HEK293 (cell line): ENCODE results near the gene NPW.

ENCODE experiments used
- CTCF ChIP-seq: fragments of 450-650 bp; formaldehyde crosslinking; IDR thresholded peaks from 2 replicates; pipeline ENCODE4 v1.5.1; 2016; ENCODE audit warnings: missing biosample characterization, missing genetic modification characterization
- EGR2 ChIP-seq: fragments of 450-650 bp; formaldehyde crosslinking; IDR thresholded peaks from 2 replicates; pipeline ENCODE4 v1.5.1; 2016; ENCODE audit warnings: low read depth, missing biosample characterization, missing genetic modification characterization
- PBX3 ChIP-seq: sonication (generic); formaldehyde crosslinking; IDR thresholded peaks from 2 replicates; pipeline ENCODE4 v1.8.1; 2022; ENCODE audit warnings: mild to moderate bottlenecking, moderate library complexity, missing genetic modification reagents
- SP3 ChIP-seq: fragments of 450-650 bp; formaldehyde crosslinking; IDR thresholded peaks from 2 replicates; pipeline ENCODE4 v1.5.1; 2016; ENCODE audit warnings: missing biosample characterization, missing genetic modification characterization
- WT1 ChIP-seq: fragments of 450-650 bp; formaldehyde crosslinking; IDR thresholded peaks from 2 replicates; pipeline ENCODE4 v1.5.1; 2016; ENCODE audit warnings: missing biosample characterization, missing genetic modification characterization
- YY1 ChIP-seq: fragments of 450-650 bp; formaldehyde crosslinking; IDR thresholded peaks from 2 replicates; pipeline ENCODE4 v1.5.1; 2018; ENCODE audit warnings: missing biosample characterization, missing genetic modification characterization
- ZBTB1 ChIP-seq: fragments of 450-650 bp; formaldehyde crosslinking; IDR thresholded peaks from 2 replicates; pipeline ENCODE4 v1.5.1; 2016; ENCODE audit warnings: missing biosample characterization, missing genetic modification characterization
- ZBTB20 ChIP-seq: fragments of 450-650 bp; formaldehyde crosslinking; IDR thresholded peaks from 2 replicates; pipeline ENCODE4 v1.5.1; 2016; ENCODE audit warnings: missing biosample characterization, missing genetic modification characterization
- ZBTB26 ChIP-seq: fragments of 450-650 bp; formaldehyde crosslinking; optimal IDR thresholded peaks from 2 replicates; pipeline ENCODE3; 2016; ENCODE audit warnings: missing biosample characterization, mild to moderate bottlenecking, missing genetic modification characterization
- ZFHX2 ChIP-seq: fragments of 450-650 bp; formaldehyde crosslinking; conservative IDR thresholded peaks from 2 replicates; pipeline ENCODE4 v1.5.1; 2016; ENCODE audit warnings: missing biosample characterization, missing genetic modification characterization
- ZNF211 ChIP-seq: fragments of 450-650 bp; formaldehyde crosslinking; IDR thresholded peaks from 2 replicates; pipeline ENCODE4 v1.5.1; 2016; ENCODE audit warnings: low read depth, missing biosample characterization, missing genetic modification characterization
- ZNF239 ChIP-seq: fragments of 450-650 bp; formaldehyde crosslinking; IDR thresholded peaks from 2 replicates; pipeline ENCODE4 v1.5.1; 2016; ENCODE audit warnings: missing biosample characterization, missing genetic modification characterization
- ZNF335 ChIP-seq: fragments of 450-650 bp; formaldehyde crosslinking; conservative IDR thresholded peaks from 2 replicates; pipeline ENCODE4 v1.5.1; 2016; ENCODE audit warnings: missing biosample characterization, missing genetic modification characterization
- ZNF501 ChIP-seq: fragments of 450-650 bp; formaldehyde crosslinking; IDR thresholded peaks from 2 replicates; pipeline ENCODE4 v1.5.1; 2016; ENCODE audit warnings: missing biosample characterization, missing genetic modification characterization
- ZNF561 ChIP-seq: fragments of 450-650 bp; IDR thresholded peaks from 2 replicates; pipeline ENCODE4 v1.5.1; 2018; ENCODE audit warnings: missing biosample characterization, missing genetic modification characterization, borderline replicate concordance
- ZNF580 ChIP-seq: fragments of 450-650 bp; formaldehyde crosslinking; IDR thresholded peaks from 2 replicates; pipeline ENCODE4 v1.5.1; 2016; ENCODE audit warnings: missing biosample characterization, missing genetic modification characterization
- ZNF600 ChIP-seq: fragments of 450-650 bp; formaldehyde crosslinking; IDR thresholded peaks from 2 replicates; pipeline ENCODE4 v1.5.1; 2016; ENCODE audit warnings: missing biosample characterization, missing genetic modification characterization
- ZNF660 ChIP-seq: fragments of 450-650 bp; IDR thresholded peaks from 2 replicates; pipeline ENCODE4 v1.5.1; 2018; ENCODE audit warnings: missing biosample characterization, mild to moderate bottlenecking, missing genetic modification characterization
- ZNF677 ChIP-seq: fragments of 450-650 bp; IDR thresholded peaks from 2 replicates; pipeline ENCODE4 v1.5.0; 2018; ENCODE audit warnings: missing biosample characterization, mild to moderate bottlenecking, missing genetic modification characterization, moderate library complexity
- ZNF692 ChIP-seq: fragments of 450-650 bp; formaldehyde crosslinking; IDR thresholded peaks from 2 replicates; pipeline ENCODE4 v1.5.1; 2016; ENCODE audit warnings: missing biosample characterization, missing genetic modification characterization
- ZNF843 ChIP-seq: fragments of 450-650 bp; formaldehyde crosslinking; IDR thresholded peaks from 2 replicates; pipeline ENCODE4 v1.5.1; 2016; ENCODE audit warnings: missing biosample characterization, missing genetic modification characterization
- ZXDB ChIP-seq: fragments of 450-650 bp; formaldehyde crosslinking; IDR thresholded peaks from 2 replicates; pipeline ENCODE4 v1.5.1; 2016; ENCODE audit warnings: missing biosample characterization, missing genetic modification characterization

Gene NPW

GRCh38 chr16:1971796-1972489 is 47.6 kb upstream of the NPW start, which contains the start of gene TBL3 (continued):
- TF ChIP-seq ZNF692 (tag by site-specific recombination), result peak; percentile 85
- peak; percentile 68; the same call in 1 of the 2 replicates for TF ChIP-seq ZNF239 (tag by site-specific recombination)
- TF ChIP-seq ZNF660 (tag by site-specific recombination), result peak; percentile 88
- TF ChIP-seq ZNF501 (tag by site-specific recombination), result peak; percentile 79
- peak; percentile 88 for TF ChIP-seq ZNF335 (tag by site-specific recombination)
- TF ChIP-seq ZNF211 (tag by site-specific recombination), result no peak
- peak; percentile 98 for TF ChIP-seq ZXDB (tag by site-specific recombination)
- no peak; the same call in 1 of the 2 replicates for TF ChIP-seq ZNF600
- TF ChIP-seq SP3 (tag by site-specific recombination), result peak; percentile 97
- peak; percentile 72 for TF ChIP-seq ZBTB20 (tag by site-specific recombination)
- peak; percentile 88 for TF ChIP-seq ZNF580
- TF ChIP-seq CTCF (tag by site-specific recombination), result peak; percentile 30
- peak; percentile 95 for TF ChIP-seq ZNF561 (tag by site-specific recombination)
- peak; percentile 51 for TF ChIP-seq EGR2 (tag by site-specific recombination)
- TF ChIP-seq ZFHX2 (tag by site-specific recombination), result peak; percentile 86
- no peak for TF ChIP-seq ZBTB1 (tag by site-specific recombination)
- peak; percentile 64 for TF ChIP-seq WT1 (tag by site-specific recombination)
- peak; percentile 81; the same call in 1 of the 2 replicates for TF ChIP-seq ZNF843 (tag by site-specific recombination)
- peak; percentile 100 for TF ChIP-seq YY1 (tag by site-specific recombination)
- peak; percentile 95 for TF ChIP-seq PBX3 (CRISPR knock-in tag)
- no peak for TF ChIP-seq ZNF677 (tag by site-specific recombination)
- peak; percentile 100 for TF ChIP-seq ZBTB26
- TF ChIP-seq, all 188 proteins: peak for 74
